SK-N-MC (cell line): ENCODE measurements around the gene PLXDC1.
"Not testable (repeated sequence)": the region's sequence is repeated elsewhere in the genome, so short reads cannot be mapped to it uniquely, and the experiment has no call there.

Experiments
- EZH2 ChIP-seq: fragments of 200-600 bp; sonication (generic); IDR thresholded peaks from one replicate; pipeline ENCODE4 v1.6.1; 2017; ENCODE audit warnings: antibody characterized with exemption
- FOXP2 ChIP-seq: optimal IDR thresholded peaks from 2 replicates; pipeline ENCODE3; 2011; ENCODE audit warnings: mild to moderate bottlenecking, moderate library complexity; ENCODE audit not compliant: insufficient read depth; ENCODE audit errors: extremely low read length, control extremely low read depth
- POLR2AphosphoS5 ChIP-seq: IDR thresholded peaks from 2 replicates; pipeline ENCODE4 v1.6.1; 2012; ENCODE audit warnings: mild to moderate bottlenecking, low read depth, low read length, borderline replicate concordance

GRCh38 chr17:39121919-39122318, 29.5 kb downstream of the PLXDC1 start:
- not testable (repeated sequence) for TF ChIP-seq EZH2, POLR2AphosphoS5, FOXP2
